ENCODE data around the gene MYLK4. TPM values are rescaled to one million over a fixed set of nuclear protein-coding genes. Genes with fewer than 3 reads are reported as not detected.

The MYLK4 gene
- total RNA-seq, 2 donors from 2014 or later = 0.45 to 1.7 TPM

DNA sequence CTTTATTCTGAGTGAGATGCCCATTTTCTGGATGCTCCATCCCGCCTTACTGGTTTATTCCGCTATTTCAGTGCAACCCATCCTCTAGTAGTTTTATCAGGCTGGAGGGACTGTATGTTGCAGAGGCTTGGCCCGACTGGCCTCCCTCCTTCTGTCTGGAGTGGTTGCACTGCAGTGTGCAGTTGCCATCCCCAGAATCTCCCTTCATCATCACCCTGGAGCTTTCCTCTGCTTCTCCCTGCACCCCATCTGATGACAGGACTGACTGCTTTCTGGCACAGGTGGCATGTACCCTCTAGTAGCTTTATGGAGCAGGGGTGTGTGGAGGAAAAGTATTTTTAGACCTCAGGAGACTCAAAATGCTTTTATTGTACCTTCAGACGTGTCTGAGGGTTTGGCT, 35.5 kb upstream of the MYLK4 start:
- no peaks in the 10 kb centered on the region for H3K9me3 ChIP-seq (ENCODE audit: control insufficient read depth, low read length, poor library complexity, severe bottlenecking)
- Mint-ChIP-seq H3K36me3 (ENCODE audit: low read depth) (peaks cover 2% of the 10 kb centered on the region), H3K27ac (peak overlapping the region; percentile 88), H3K4me3 (no peak overlapping the region), H3K27me3 (no peaks in the 10 kb centered on the region), H3K4me1 (peaks cover 26% of the 10 kb centered on the region)
- no peak for DNase-seq
- no peak for ATAC-seq

DNA sequence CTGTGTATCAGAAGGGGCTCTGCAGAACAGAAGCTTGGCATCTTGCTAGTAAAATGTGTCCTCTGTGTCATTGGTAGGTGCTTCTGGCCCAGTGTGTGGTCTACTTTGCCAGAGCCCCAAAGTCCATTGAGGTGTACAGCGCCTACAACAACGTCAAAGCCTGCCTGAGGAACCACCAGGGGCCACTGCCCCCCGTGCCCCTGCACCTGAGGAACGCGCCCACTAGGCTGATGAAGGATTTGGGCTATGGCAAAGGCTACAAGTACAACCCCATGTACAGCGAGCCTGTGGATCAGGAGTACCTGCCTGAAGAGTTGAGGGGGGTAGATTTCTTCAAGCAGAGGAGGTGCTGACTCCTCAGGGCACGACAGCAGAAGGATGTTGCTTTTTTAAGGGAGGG, 34.2 kb upstream of the MYLK4 start:
- Mint-ChIP-seq H3K27me3 (no peaks in the 10 kb centered on the region), H3K27ac (no peak overlapping the region), H3K4me1 (peaks cover 25% of the 10 kb centered on the region), H3K4me3 (peak overlapping the region; percentile 25), H3K36me3 (ENCODE audit: low read depth) (peaks cover 4% of the 10 kb centered on the region)
- ATAC-seq (no peak), DNase-seq (no peak)
- no peaks in the 10 kb centered on the region for H3K9me3 ChIP-seq (ENCODE audit: control insufficient read depth, low read length, poor library complexity, severe bottlenecking)

DNA sequence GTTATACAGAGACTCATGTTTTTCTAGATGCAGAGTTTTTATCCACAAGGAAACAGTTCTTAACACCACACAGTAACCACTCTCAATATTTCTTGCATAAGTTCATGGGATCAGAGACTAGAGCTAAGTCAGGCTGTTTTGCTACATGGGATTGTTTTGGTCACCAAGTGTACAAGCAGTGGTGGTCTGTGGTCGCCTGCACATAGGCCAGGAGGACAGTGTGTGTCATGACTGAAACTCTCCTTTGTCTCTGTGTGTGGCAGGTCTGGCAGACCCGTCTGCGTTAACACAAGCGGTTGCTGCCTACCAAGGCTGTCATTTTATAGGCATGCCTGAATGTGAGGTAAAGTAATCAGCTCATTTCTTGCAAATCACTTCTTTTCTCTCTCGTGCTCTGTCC, 33.3 kb upstream of the MYLK4 start:
- DNase-seq (no peak), ATAC-seq (no peak)
- Mint-ChIP-seq H3K4me1 (peaks cover 25% of the 10 kb centered on the region), H3K27me3 (no peaks in the 10 kb centered on the region), H3K27ac (no peak overlapping the region), H3K36me3 (ENCODE audit: low read depth) (peaks cover 4% of the 10 kb centered on the region), H3K4me3 (no peak overlapping the region)
- no peaks in the 10 kb centered on the region for H3K9me3 ChIP-seq (ENCODE audit: control insufficient read depth, low read length, poor library complexity, severe bottlenecking)

DNA sequence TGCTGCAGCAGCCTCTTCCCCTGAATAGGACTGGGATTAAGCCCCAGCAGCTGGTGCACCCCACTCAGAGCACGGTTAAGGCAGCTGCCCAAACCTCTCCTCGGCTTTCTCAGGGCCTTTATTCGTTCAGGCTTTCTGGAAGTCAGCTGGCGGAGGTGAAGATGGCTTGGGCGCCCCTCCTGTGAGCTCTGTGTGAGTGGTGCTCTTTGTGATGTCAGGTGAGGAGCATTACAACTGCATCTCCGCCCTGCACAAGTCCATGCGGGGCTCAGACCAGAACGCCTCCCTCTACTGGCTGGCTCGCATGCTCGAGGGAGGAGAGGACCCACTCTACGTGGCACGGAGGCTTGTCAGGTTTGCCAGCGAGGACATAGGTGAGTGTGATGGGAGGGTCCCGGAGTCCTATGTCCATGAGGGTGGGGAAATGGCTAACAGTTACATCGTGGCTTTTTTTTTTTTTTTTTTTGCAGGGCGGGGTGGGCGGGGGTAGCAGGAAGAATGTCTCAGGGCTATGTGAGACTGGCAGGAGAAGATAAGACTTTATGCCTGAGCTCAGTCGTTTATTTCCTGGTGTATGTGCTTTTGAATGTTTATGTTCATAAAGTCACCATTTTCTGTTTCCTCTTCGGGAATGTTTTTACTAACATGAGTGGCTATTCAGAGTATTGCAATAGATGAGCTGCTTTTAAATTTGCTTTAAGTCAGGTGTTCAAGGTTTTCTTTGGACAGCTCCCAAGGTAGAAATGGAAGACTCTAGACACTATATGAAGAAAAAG, 32.7 kb upstream of the MYLK4 start:
- H3K27me3 Mint-ChIP-seq = no peaks in the 10 kb centered on the region
- ATAC-seq (no peak), DNase-seq (no peak)
- no peak overlapping the region for H3K27ac Mint-ChIP-seq
- H3K4me3 Mint-ChIP-seq = no peak overlapping the region
- H3K4me1 Mint-ChIP-seq = peaks cover 25% of the 10 kb centered on the region
- no peaks in the 10 kb centered on the region for H3K9me3 ChIP-seq (ENCODE audit: control insufficient read depth, low read length, poor library complexity, severe bottlenecking)
- peaks cover 4% of the 10 kb centered on the region for H3K36me3 Mint-ChIP-seq (ENCODE audit: low read depth)

DNA sequence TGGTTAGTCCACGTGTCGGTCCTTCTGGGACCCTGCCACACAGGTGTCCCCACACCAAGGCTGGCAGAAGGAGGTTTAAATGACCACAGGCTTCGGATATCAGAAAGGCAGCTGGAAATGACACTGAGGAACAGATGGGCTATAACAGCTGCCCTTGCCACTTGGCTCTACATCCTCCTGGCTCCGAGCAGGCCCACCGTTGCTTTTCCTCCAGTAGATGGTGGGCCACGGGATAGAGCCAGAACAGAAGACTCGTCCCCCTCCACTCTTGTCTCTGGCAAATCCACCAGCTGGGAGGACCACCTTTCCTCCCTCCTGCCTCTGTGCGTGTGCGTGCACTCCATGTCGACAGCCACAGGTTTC, 32.1 kb upstream of the MYLK4 start:
- H3K27me3 Mint-ChIP-seq = no peaks in the 10 kb centered on the region
- H3K36me3 Mint-ChIP-seq (ENCODE audit: low read depth) = peaks cover 4% of the 10 kb centered on the region
- H3K9me3 ChIP-seq (ENCODE audit: control insufficient read depth, low read length, poor library complexity, severe bottlenecking) = no peaks in the 10 kb centered on the region
- DNase-seq (no peak), ATAC-seq (no peak)
- no peak overlapping the region for H3K27ac Mint-ChIP-seq
- peaks cover 27% of the 10 kb centered on the region for H3K4me1 Mint-ChIP-seq
- H3K4me3 Mint-ChIP-seq = peak overlapping the region; percentile 58

DNA sequence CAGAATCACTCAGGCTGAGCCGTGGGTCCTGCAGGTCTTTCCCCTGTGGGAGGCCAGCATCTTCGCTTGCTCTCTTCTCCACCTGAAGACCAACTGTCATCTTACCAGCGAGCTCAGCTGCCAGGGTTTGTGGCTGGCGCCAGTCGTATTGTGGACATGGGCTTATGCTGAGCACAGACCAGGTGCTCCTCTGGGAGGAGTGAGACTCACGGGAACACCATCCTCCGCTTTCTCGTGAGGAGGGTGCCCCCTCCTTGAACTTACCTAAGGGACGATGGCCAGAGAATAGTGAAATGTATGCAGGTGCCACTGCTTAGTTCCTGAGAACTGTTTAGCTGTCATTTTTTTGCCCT, 31.6 kb upstream of the MYLK4 start:
- H3K27ac Mint-ChIP-seq = no peak overlapping the region

DNA sequence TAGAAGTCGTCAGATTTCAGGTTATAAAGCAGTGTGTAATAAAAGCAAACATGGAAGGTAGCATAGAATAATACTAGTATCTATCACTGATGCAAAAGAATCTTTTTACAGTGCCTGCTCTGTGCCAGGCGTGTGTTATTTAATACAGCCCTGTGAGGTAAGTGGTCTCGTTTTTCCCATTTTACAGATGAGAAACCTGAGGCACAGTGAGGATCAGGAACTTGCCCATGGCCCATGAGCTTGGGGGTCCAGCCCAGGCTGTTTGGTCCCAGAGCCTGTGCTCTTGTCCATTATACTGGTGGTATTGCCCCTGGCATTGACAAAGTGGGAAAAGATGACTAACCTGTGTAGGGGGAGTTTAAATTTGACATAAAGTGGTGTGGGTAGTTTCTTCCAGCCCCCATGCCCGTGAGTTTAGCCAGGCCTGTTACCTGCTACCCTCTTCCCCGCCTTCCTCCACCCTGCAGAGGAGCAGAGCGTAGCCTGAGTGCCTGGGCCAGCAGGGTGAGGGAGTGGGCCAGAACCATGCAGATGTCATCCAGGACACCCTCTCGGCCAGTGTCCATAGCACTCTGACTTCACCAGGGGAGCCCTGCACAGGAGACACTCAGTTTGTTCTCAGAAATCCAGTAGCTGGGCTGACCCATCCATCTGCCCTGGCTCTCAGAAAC, 31.1 kb upstream of the MYLK4 start:
- H3K4me1 Mint-ChIP-seq = peaks cover 29% of the 10 kb centered on the region
- DNase-seq (no peak), ATAC-seq (peak; percentile 27)
- H3K9me3 ChIP-seq (ENCODE audit: control insufficient read depth, low read length, poor library complexity, severe bottlenecking) = no peaks in the 10 kb centered on the region
- peaks cover 6% of the 10 kb centered on the region for H3K36me3 Mint-ChIP-seq (ENCODE audit: low read depth)
- H3K27me3 Mint-ChIP-seq = no peaks in the 10 kb centered on the region
- H3K4me3 Mint-ChIP-seq = peak overlapping the region; percentile 58
- H3K27ac Mint-ChIP-seq = no peak overlapping the region

More for the DNA sequence above, 31.6 kb upstream of the MYLK4 start:
- ATAC-seq (no peak), DNase-seq (no peak)
- Mint-ChIP-seq H3K27me3 (no peaks in the 10 kb centered on the region), H3K4me1 (peaks cover 30% of the 10 kb centered on the region), H3K36me3 (ENCODE audit: low read depth) (peaks cover 6% of the 10 kb centered on the region), H3K4me3 (peak overlapping the region; percentile 58)
- H3K9me3 ChIP-seq (ENCODE audit: control insufficient read depth, low read length, poor library complexity, severe bottlenecking) = no peaks in the 10 kb centered on the region

DNA sequence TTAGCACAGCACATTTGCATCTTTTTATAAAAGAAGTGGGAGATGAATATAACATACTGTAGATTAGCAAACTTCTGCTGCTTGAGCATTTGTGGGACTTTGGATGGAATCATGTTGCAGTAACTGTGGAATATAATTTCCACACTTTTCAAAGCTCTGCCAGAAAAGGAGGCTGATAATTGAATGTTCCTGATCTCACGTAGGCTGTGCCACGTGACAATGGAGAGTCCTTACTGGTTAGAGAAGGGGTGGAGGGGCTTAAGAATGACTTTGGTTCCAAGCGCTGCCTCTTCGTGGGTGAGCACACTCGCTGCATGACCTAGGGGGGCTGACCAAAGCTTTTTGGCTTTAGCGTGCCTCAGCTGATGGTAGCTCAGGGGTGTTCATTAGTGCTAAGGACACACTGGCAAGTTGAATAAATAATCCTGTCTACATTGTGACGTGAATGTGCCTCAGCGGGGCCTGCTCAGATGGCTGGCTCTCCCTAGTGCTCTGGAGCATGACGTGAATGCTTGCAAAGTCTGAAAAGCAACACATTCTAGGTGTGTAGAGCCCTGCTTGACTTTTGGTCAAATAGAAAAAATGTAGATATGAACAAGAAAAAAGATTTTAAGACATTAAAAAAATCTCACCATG, 29.5 kb upstream of the MYLK4 start:
- no peak overlapping the region for H3K4me3 Mint-ChIP-seq
- H3K27me3 Mint-ChIP-seq = no peaks in the 10 kb centered on the region
- no peak overlapping the region for H3K27ac Mint-ChIP-seq
- H3K4me1 Mint-ChIP-seq = peaks cover 23% of the 10 kb centered on the region
- H3K36me3 Mint-ChIP-seq (ENCODE audit: low read depth) = peaks cover 6% of the 10 kb centered on the region
- no peak for DNase-seq
- ATAC-seq = no peak
- H3K9me3 ChIP-seq (ENCODE audit: control insufficient read depth, low read length, poor library complexity, severe bottlenecking) = no peaks in the 10 kb centered on the region

DNA sequence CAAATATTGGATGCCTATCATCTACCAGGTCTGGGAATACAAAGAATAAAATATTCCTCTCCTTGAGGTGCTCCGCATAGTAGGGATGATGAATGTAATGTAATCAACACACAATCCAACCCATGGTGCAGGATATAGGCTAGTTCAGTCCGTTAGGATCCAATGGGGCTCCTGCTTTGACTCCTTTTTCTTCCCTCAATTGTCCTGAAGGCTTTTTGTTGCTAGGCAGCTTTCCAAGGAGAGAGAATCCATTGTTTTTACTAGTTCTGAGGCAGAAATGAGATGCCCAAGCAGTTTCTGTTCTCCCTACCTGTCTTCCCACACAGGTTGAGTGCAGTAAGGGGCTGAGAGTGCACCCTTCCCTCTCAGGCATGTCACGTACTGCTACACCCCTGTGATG, 26.5 kb upstream of the MYLK4 start:
- peak overlapping the region; percentile 9 for H3K27ac Mint-ChIP-seq
- no peaks in the 10 kb centered on the region for H3K9me3 ChIP-seq (ENCODE audit: control insufficient read depth, low read length, poor library complexity, severe bottlenecking)
- H3K36me3 Mint-ChIP-seq (ENCODE audit: low read depth) = peaks cover 4% of the 10 kb centered on the region
- H3K4me1 Mint-ChIP-seq = peaks cover 27% of the 10 kb centered on the region
- H3K27me3 Mint-ChIP-seq = no peaks in the 10 kb centered on the region
- H3K4me3 Mint-ChIP-seq = no peak overlapping the region
- no peak for ATAC-seq
- no peak for DNase-seq

DNA sequence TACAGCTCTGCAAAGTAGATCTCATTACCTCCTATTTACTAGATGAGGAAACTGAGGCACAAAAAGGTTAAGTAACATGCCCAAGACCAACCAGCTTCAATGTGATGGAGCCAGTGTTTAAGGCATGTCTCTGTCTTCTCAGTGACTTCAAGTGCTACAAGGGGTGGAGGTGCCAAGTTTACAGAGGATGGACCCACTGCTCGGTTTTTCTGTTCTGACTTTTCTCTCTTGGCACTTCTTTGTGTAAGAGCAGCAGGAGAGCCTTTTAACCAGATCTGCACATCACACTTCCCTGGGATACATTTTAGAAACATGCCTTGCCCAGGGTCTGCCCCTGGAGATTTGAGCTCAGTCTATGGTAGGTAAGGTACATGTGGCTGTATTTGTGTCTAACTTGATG, 24.3 kb upstream of the MYLK4 start:
- H3K36me3 Mint-ChIP-seq (ENCODE audit: low read depth) = peaks cover 5% of the 10 kb centered on the region
- no peak for ATAC-seq
- H3K27ac Mint-ChIP-seq = peak overlapping the region; percentile 21
- H3K4me1 Mint-ChIP-seq = peaks cover 39% of the 10 kb centered on the region
- H3K4me3 Mint-ChIP-seq = peak overlapping the region; percentile 63
- DNase-seq = no peak
- no peaks in the 10 kb centered on the region for H3K27me3 Mint-ChIP-seq
- H3K9me3 ChIP-seq (ENCODE audit: control insufficient read depth, low read length, poor library complexity, severe bottlenecking) = no peaks in the 10 kb centered on the region

DNA sequence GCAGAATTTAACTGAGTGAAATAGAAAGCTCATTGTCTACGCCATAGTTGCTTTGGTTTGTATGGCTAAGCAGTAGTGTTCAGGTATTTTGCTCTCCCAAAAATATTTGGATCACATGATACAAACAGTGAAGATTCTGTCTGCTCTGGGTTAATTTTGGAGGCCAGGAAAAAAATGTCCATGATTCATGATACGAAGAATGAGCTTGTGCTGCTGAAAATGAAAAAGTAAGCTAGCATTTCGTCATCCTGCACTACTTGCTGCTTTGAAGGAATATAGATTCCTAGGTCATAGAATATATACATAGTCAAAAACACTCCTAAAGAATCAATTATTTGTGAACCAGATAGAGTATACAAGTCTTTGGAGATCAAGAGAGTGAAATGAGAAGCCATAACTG, 22.7 kb upstream of the MYLK4 start:
- H3K36me3 Mint-ChIP-seq (ENCODE audit: low read depth) = peaks cover 5% of the 10 kb centered on the region
- H3K9me3 ChIP-seq (ENCODE audit: control insufficient read depth, low read length, poor library complexity, severe bottlenecking) = no peaks in the 10 kb centered on the region
- ATAC-seq (no peak), DNase-seq (no peak)
- peaks cover 47% of the 10 kb centered on the region for H3K4me1 Mint-ChIP-seq
- H3K4me3 Mint-ChIP-seq = no peak overlapping the region
- H3K27me3 Mint-ChIP-seq = no peaks in the 10 kb centered on the region
- H3K27ac Mint-ChIP-seq = no peak overlapping the region

DNA sequence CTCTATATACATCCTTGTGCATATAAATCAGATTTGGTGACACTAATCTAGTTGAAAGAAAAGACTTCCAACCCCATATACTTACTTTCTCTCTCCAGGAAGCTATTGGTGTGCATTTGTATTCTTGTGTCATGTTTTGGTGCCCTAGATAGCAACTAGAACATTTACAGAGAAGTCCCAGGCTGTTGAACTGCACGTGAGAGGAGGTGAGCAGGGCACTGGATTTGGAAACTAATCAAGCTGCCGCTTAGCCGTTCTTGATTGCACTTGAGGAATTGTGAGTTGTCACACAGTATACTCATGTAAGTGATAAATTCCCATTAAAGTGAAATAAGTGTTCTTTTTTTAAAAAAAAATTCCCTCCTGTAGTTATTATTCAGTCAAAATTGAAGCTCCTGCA, 22.1 kb upstream of the MYLK4 start:
- no peaks in the 10 kb centered on the region for H3K9me3 ChIP-seq (ENCODE audit: control insufficient read depth, low read length, poor library complexity, severe bottlenecking)
- Mint-ChIP-seq H3K4me3 (no peak overlapping the region), H3K27ac (no peak overlapping the region), H3K4me1 (peaks cover 51% of the 10 kb centered on the region), H3K27me3 (no peaks in the 10 kb centered on the region), H3K36me3 (ENCODE audit: low read depth) (peaks cover 5% of the 10 kb centered on the region)
- DNase-seq = no peak
- ATAC-seq = no peak

DNA sequence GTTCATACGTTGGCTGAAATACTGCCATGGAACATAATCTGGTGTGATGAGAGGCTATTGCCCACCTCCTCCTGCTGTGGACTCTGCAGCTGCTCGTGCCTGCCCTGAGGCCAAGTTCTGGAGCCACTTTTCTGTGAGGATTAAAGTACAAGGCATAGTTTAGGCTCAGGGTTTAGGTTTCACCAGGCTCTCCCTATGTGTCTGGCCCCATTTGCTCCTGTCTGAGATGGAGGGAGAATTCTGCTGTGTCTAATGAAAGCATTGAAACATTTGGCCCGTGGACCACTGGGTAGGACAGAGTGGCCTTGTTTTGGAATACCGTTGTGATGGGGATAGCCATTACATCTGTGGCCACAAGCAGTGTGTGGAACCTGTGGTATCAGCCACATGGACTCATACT, 20.4 kb upstream of the MYLK4 start:
- ATAC-seq (no peak), DNase-seq (no peak)
- no peaks in the 10 kb centered on the region for H3K9me3 ChIP-seq (ENCODE audit: control insufficient read depth, low read length, poor library complexity, severe bottlenecking)
- no peaks in the 10 kb centered on the region for H3K27me3 Mint-ChIP-seq
- H3K4me1 Mint-ChIP-seq = peaks cover 51% of the 10 kb centered on the region
- peaks cover 2% of the 10 kb centered on the region for H3K36me3 Mint-ChIP-seq (ENCODE audit: low read depth)
- H3K27ac Mint-ChIP-seq = no peak overlapping the region
- H3K4me3 Mint-ChIP-seq = no peak overlapping the region
